Neutrophil (primary cell): ENCODE data around the gene ABCC5.

Source experiments
- H3K27ac ChIP-seq: fragments of 200-600 bp; sonication (generic); 2 replicates; pipeline ENCODE4 v1.5.1; 2016; ENCODE audit warnings: mild to moderate bottlenecking, moderate library complexity
- H3K27me3 ChIP-seq: fragments of 200-600 bp; sonication (generic); 2 replicates; pipeline ENCODE4 v1.6.0; 2016; ENCODE audit warnings: mild to moderate bottlenecking
- H3K36me3 ChIP-seq: fragments of 200-600 bp; sonication (generic); 2 replicates; pipeline ENCODE4 v1.5.1; 2017
- H3K4me1 ChIP-seq, 2 experiments: fragments of 200-600 bp in 1 of 2; sonication (generic) in 1 of 2; 1 replicate in 1 of 2; 2 replicates in 1 of 2; pipeline versions ENCODE4 v1.5.1 to v1.6.1; 2013 to 2016; ENCODE audit warnings: low read depth in 1 of 2, low read length in 1 of 2, mild to moderate bottlenecking in 1 of 2, moderate library complexity in 1 of 2; ENCODE audit not compliant: control insufficient read depth in 1 of 2, insufficient read depth in 1 of 2
- H3K4me3 ChIP-seq, 2 experiments: fragments of 200-600 bp in 1 of 2; sonication (generic) in 1 of 2; 1 replicate in 1 of 2; 2 replicates in 1 of 2; pipeline ENCODE4 v1.5.1; 2013 to 2016; ENCODE audit warnings: low read depth in 1 of 2, low read length in 1 of 2, mild to moderate bottlenecking in 1 of 2, moderate library complexity in 1 of 2
- H3K9me3 ChIP-seq: fragments of 200-600 bp; sonication (generic); 2 replicates; pipeline ENCODE4 v1.5.1; 2016
- CTCF ChIP-seq: fragments of 200-600 bp; sonication (generic); IDR thresholded peaks from 2 replicates; pipeline ENCODE4 v1.5.1; 2016; ENCODE audit warnings: antibody characterized with exemption

The ABCC5 gene

GRCh38 chr3:183875411-183875810 is 142.3 kb downstream of the ABCC5 start:
- H3K9me3 ChIP-seq: no peaks in the 10 kb centered on the region
- H3K4me1 ChIP-seq: peaks cover 25 to 48% of the 10 kb centered on the region in 2 experiments
- TF ChIP-seq CTCF: no peak
- peak overlapping the region; percentile 64 for H3K27ac ChIP-seq
- no peaks in the 10 kb centered on the region for H3K27me3 ChIP-seq
- H3K36me3 ChIP-seq: no peaks in the 10 kb centered on the region
- no peak overlapping the region for H3K4me3 ChIP-seq

- H3K4me3 ChIP-seq: no peak overlapping the region
- H3K27ac ChIP-seq: no peak overlapping the region
- peaks cover 26 to 47% of the 10 kb centered on the region in 2 experiments for H3K4me1 ChIP-seq
- no peaks in the 10 kb centered on the region for H3K36me3 ChIP-seq
- TF ChIP-seq CTCF: no peak
- H3K9me3 ChIP-seq: no peaks in the 10 kb centered on the region
- H3K27me3 ChIP-seq: no peaks in the 10 kb centered on the region
Observed at GRCh38 chr3:183873914-183874313, 143.8 kb downstream of the ABCC5 start.

- TF ChIP-seq CTCF: no peak
- Histone ChIP-seq H3K36me3 (peaks cover 9% of the 10 kb centered on the region), H3K27me3 (no peaks in the 10 kb centered on the region), H3K9me3 (no peaks in the 10 kb centered on the region), H3K4me3 (no peak overlapping the region), H3K27ac (no peak overlapping the region), H3K4me1 (peaks cover 11 to 33% of the 10 kb centered on the region in 2 experiments)
Observed at GRCh38 chr3:183871541-183871940, 146.1 kb downstream of the ABCC5 start.

GRCh38 chr3:183870563-183870962 is 147.1 kb downstream of the ABCC5 start:
- no peaks in the 10 kb centered on the region for H3K9me3 ChIP-seq
- peak overlapping the region; percentile 27 for H3K27ac ChIP-seq
- TF ChIP-seq CTCF: no peak
- H3K36me3 ChIP-seq: peaks cover 19% of the 10 kb centered on the region
- no peak overlapping the region for H3K4me3 ChIP-seq
- H3K27me3 ChIP-seq: no peaks in the 10 kb centered on the region
- peaks cover 11 to 25% of the 10 kb centered on the region in 2 experiments for H3K4me1 ChIP-seq
